Activated T-helper 17 cell treated with anti-CD3 and anti-CD28 coated beads, Interleukin-2, amount 50 U/mL, for 72 hours (primary cell): Measurements from ENCODE around the gene EML4. TPM values are rescaled to one million over a fixed set of nuclear protein-coding genes. Genes with fewer than 3 reads are reported as not detected.

Experiments
- ATAC-seq: fragments of 150-1000 bp; cut with Tn5 transposase; replicated peaks from 2 replicates; pipeline ENCODE4 v1.10.0; 2021; ENCODE audit warnings: mild to moderate bottlenecking, moderate library complexity
- H3K27ac Mint-ChIP-seq: one replicate; pipeline ENCODE4 v1.8.0; 2022; ENCODE audit warnings: mixed read lengths
- H3K27me3 Mint-ChIP-seq: one replicate; pipeline ENCODE4 v1.8.0; 2022; ENCODE audit warnings: mixed read lengths
- H3K36me3 Mint-ChIP-seq: one replicate; pipeline ENCODE4 v1.8.0; 2022; ENCODE audit warnings: low read depth, mild to moderate bottlenecking, mixed read lengths
- H3K4me1 Mint-ChIP-seq: one replicate; pipeline ENCODE4 v1.8.0; 2022; ENCODE audit warnings: mixed read lengths
- H3K4me3 Mint-ChIP-seq: one replicate; pipeline ENCODE4 v1.8.0; 2022; ENCODE audit warnings: mild to moderate bottlenecking, mixed read lengths
- H3K9me3 Mint-ChIP-seq: one replicate; pipeline ENCODE4 v1.8.0; 2022; ENCODE audit warnings: mixed read lengths
- total RNA-seq, 2 donors: library from RNA; stranded (reverse); gene quantifications; one replicate each; pipeline ENCODE4 v1.2.3, GENCODE V29; 2022

EML4 gene
- total RNA-seq, 2 donors from 2014 or later, result 69.9 to 93.7 TPM

GRCh38 chr2:42286268-42286946, 117.3 kb downstream of the EML4 start:
- Mint-ChIP-seq H3K9me3 (no peaks in the 10 kb centered on the region), H3K27ac (peak overlapping the region; percentile 79), H3K27me3 (no peaks in the 10 kb centered on the region), H3K4me1 (peaks cover 19% of the 10 kb centered on the region), H3K36me3 (peaks cover 89% of the 10 kb centered on the region), H3K4me3 (no peak overlapping the region)
- no peak for ATAC-seq

- Mint-ChIP-seq H3K9me3 (no peaks in the 10 kb centered on the region), H3K36me3 (peaks cover 86% of the 10 kb centered on the region), H3K4me1 (peaks cover 24% of the 10 kb centered on the region), H3K27ac (peak overlapping the region; percentile 46), H3K27me3 (no peaks in the 10 kb centered on the region), H3K4me3 (peak overlapping the region; percentile 37)
- ATAC-seq, result peak; percentile 70
Observed at GRCh38 chr2:42288811-42289210, 119.7 kb downstream of the EML4 start.

GRCh38 chr2:42289222-42289621, 120.1 kb downstream of the EML4 start:
- peak; percentile 58 for ATAC-seq
- H3K36me3 Mint-ChIP-seq, result peaks cover 84% of the 10 kb centered on the region
- H3K9me3 Mint-ChIP-seq, result no peaks in the 10 kb centered on the region
- no peaks in the 10 kb centered on the region for H3K27me3 Mint-ChIP-seq
- H3K27ac Mint-ChIP-seq, result peak overlapping the region; percentile 46
- peaks cover 24% of the 10 kb centered on the region for H3K4me1 Mint-ChIP-seq
- peak overlapping the region; percentile 37 for H3K4me3 Mint-ChIP-seq

- H3K9me3 Mint-ChIP-seq, result no peaks in the 10 kb centered on the region
Observed at GRCh38 chr2:42290005-42290404, 120.9 kb downstream of the EML4 start.

GRCh38 chr2:42293019-42293418, 123.9 kb downstream of the EML4 start:
- peak overlapping the region; percentile 55 for H3K27ac Mint-ChIP-seq
- peaks cover 94% of the 10 kb centered on the region for H3K36me3 Mint-ChIP-seq
- peaks cover 3% of the 10 kb centered on the region for H3K9me3 Mint-ChIP-seq
- peak; percentile 13 for ATAC-seq
- H3K4me3 Mint-ChIP-seq, result peak overlapping the region; percentile 21
- peaks cover 33% of the 10 kb centered on the region for H3K4me1 Mint-ChIP-seq
- no peaks in the 10 kb centered on the region for H3K27me3 Mint-ChIP-seq

More at GRCh38 chr2:42290005-42290404, 120.9 kb downstream of the EML4 start:
- no peak overlapping the region for H3K27ac Mint-ChIP-seq
- peaks cover 87% of the 10 kb centered on the region for H3K36me3 Mint-ChIP-seq
- H3K27me3 Mint-ChIP-seq, result no peaks in the 10 kb centered on the region
- H3K4me3 Mint-ChIP-seq, result no peak overlapping the region
- peaks cover 24% of the 10 kb centered on the region for H3K4me1 Mint-ChIP-seq
- ATAC-seq, result peak; percentile 72

GRCh38 chr2:42296226-42296625, 127.1 kb downstream of the EML4 start:
- Mint-ChIP-seq H3K27me3 (no peaks in the 10 kb centered on the region), H3K27ac (peak overlapping the region; percentile 87), H3K9me3 (peaks cover 3% of the 10 kb centered on the region), H3K4me3 (peak overlapping the region; percentile 69), H3K4me1 (peaks cover 25% of the 10 kb centered on the region), H3K36me3 (peaks cover 90% of the 10 kb centered on the region)
- ATAC-seq, result peak; percentile 31

- Mint-ChIP-seq H3K4me3 (peak overlapping the region; percentile 69), H3K4me1 (peaks cover 25% of the 10 kb centered on the region), H3K36me3 (peaks cover 90% of the 10 kb centered on the region), H3K9me3 (peaks cover 3% of the 10 kb centered on the region), H3K27ac (peak overlapping the region; percentile 91), H3K27me3 (no peaks in the 10 kb centered on the region)
- peak; percentile 50 for ATAC-seq
Observed at GRCh38 chr2:42297322-42297936, 128.3 kb downstream of the EML4 start.

- Mint-ChIP-seq H3K4me3 (peak overlapping the region; percentile 69), H3K36me3 (peaks cover 90% of the 10 kb centered on the region), H3K4me1 (peaks cover 22% of the 10 kb centered on the region), H3K27ac (peak overlapping the region; percentile 91), H3K27me3 (no peaks in the 10 kb centered on the region), H3K9me3 (peaks cover 3% of the 10 kb centered on the region)
- ATAC-seq, result no peak
Observed at GRCh38 chr2:42298132-42298531, 129.0 kb downstream of the EML4 start.

- Mint-ChIP-seq H3K4me3 (no peak overlapping the region), H3K36me3 (peaks cover 96% of the 10 kb centered on the region)
Observed at GRCh38 chr2:42298996-42299754, 130.0 kb downstream of the EML4 start.

GRCh38 chr2:42300527-42300926, 131.4 kb downstream of the EML4 start:
- H3K4me1 Mint-ChIP-seq, result peaks cover 26% of the 10 kb centered on the region
- peaks cover 3% of the 10 kb centered on the region for H3K9me3 Mint-ChIP-seq
- H3K27ac Mint-ChIP-seq, result no peak overlapping the region
- no peak overlapping the region for H3K4me3 Mint-ChIP-seq
- H3K27me3 Mint-ChIP-seq, result no peaks in the 10 kb centered on the region
- ATAC-seq, result no peak
- H3K36me3 Mint-ChIP-seq, result peaks cover 97% of the 10 kb centered on the region

More at GRCh38 chr2:42298996-42299754, 130.0 kb downstream of the EML4 start:
- Mint-ChIP-seq H3K27ac (peak overlapping the region; percentile 23), H3K4me1 (peaks cover 23% of the 10 kb centered on the region), H3K9me3 (peaks cover 3% of the 10 kb centered on the region), H3K27me3 (no peaks in the 10 kb centered on the region)
- ATAC-seq, result peak; percentile 62

GRCh38 chr2:42303252-42303651, 134.1 kb downstream of the EML4 start:
- Mint-ChIP-seq H3K27ac (peak overlapping the region; percentile 31), H3K27me3 (no peaks in the 10 kb centered on the region), H3K36me3 (peaks cover 96% of the 10 kb centered on the region), H3K4me3 (no peak overlapping the region), H3K9me3 (no peaks in the 10 kb centered on the region), H3K4me1 (peaks cover 11% of the 10 kb centered on the region)
- ATAC-seq, result no peak

GRCh38 chr2:42304059-42304713, 135.0 kb downstream of the EML4 start:
- H3K4me3 Mint-ChIP-seq, result no peak overlapping the region
- peaks cover 11% of the 10 kb centered on the region for H3K4me1 Mint-ChIP-seq
- H3K27ac Mint-ChIP-seq, result peak overlapping the region; percentile 7
- peaks cover 92% of the 10 kb centered on the region for H3K36me3 Mint-ChIP-seq
- ATAC-seq, result no peak
- no peaks in the 10 kb centered on the region for H3K27me3 Mint-ChIP-seq
- H3K9me3 Mint-ChIP-seq, result no peaks in the 10 kb centered on the region

GRCh38 chr2:42307180-42307579, 138.0 kb downstream of the EML4 start:
- peaks cover 84% of the 10 kb centered on the region for H3K36me3 Mint-ChIP-seq
- H3K9me3 Mint-ChIP-seq, result no peaks in the 10 kb centered on the region
- no peak for ATAC-seq
- no peak overlapping the region for H3K4me3 Mint-ChIP-seq
- no peaks in the 10 kb centered on the region for H3K27me3 Mint-ChIP-seq
- no peak overlapping the region for H3K27ac Mint-ChIP-seq
- peaks cover 18% of the 10 kb centered on the region for H3K4me1 Mint-ChIP-seq

- Mint-ChIP-seq H3K27me3 (no peaks in the 10 kb centered on the region), H3K4me1 (peaks cover 15% of the 10 kb centered on the region), H3K4me3 (no peak overlapping the region), H3K36me3 (peaks cover 68% of the 10 kb centered on the region), H3K27ac (peak overlapping the region; percentile 66), H3K9me3 (no peaks in the 10 kb centered on the region)
- peak; percentile 66 for ATAC-seq
Observed at GRCh38 chr2:42309366-42309765, 140.2 kb downstream of the EML4 start.
